ENCODE results near the gene CLSTN1. TPM values are rescaled to one million over a fixed set of nuclear protein-coding genes. Genes with fewer than 3 reads are reported as not detected.
A peak's percentile ranks its signal among the peaks of the same experiment; 100 is the strongest.

Gene CLSTN1
- total and polyA plus RNA-seq, 2 of the 8 experiments (the other 6 are each of a cell fraction or from before 2014, with no cell fraction given): 34.2 to 97.4 TPM

GRCh38 chr1:9863371-9863770 is 39.6 kb upstream of the CLSTN1 start:
- Histone ChIP-seq H3K79me2 (ENCODE audit: control insufficient read depth in 1 of 2, insufficient read depth in 2 of 2, low read length in 2 of 2) (no peaks in the 10 kb centered on the region), H3K36me3 (ENCODE audit: control insufficient read depth in 2 of 4, insufficient read depth in 4 of 4, low read length in 3 of 4) (no peaks in the 10 kb centered on the region; a peak in 1 of 8 replicates), H3K79me1 (ENCODE audit: low read depth, low read length) (no peaks in the 10 kb centered on the region), H3K27ac (ENCODE audit: low read depth, low read length) (no peak overlapping the region), H2BK20ac (ENCODE audit: low read length) (no peak overlapping the region), H4K20me1 (replicated peaks in 1 of 2; ENCODE audit: control insufficient read depth in 1 of 2, insufficient read depth in 2 of 2, low read length in 2 of 2) (no peaks in the 10 kb centered on the region), H3K27me3 (replicated peaks in 1 of 4; ENCODE audit: control insufficient read depth in 3 of 4, extremely low read depth in 1 of 4, insufficient read depth in 3 of 4, low read length in 3 of 4) (no peaks in the 10 kb centered on the region), H2AK5ac (ENCODE audit: low read depth, low read length) (no peak overlapping the region), H3K23ac (ENCODE audit: insufficient read length) (no peak overlapping the region), H3K9ac (replicated peaks in 1 of 4; ENCODE audit: extremely low read depth in 1 of 4, low read depth in 3 of 4, low read length in 3 of 4) (no peak overlapping the region), H4K8ac (ENCODE audit: extremely low read depth, insufficient read depth, low read length) (peak overlapping the region; percentile 15; the same call in 1 of the 2 replicates), H2BK5ac (ENCODE audit: low read depth, low read length) (no peak overlapping the region), H3K56ac (replicated peaks; ENCODE audit: insufficient read length, low read depth, low read length) (no peak overlapping the region), H3K4me1 (replicated peaks in 1 of 4; ENCODE audit: control insufficient read depth in 3 of 4, insufficient read depth in 4 of 4, low read length in 3 of 4) (peaks cover 0 to 9% (median 7%) of the 10 kb centered on the region in 4 experiments; a peak in 6 of 7 replicates), H2BK120ac (replicated peaks; ENCODE audit: low read depth, low read length) (no peak overlapping the region), H3K4me3 (ENCODE audit: extremely low read depth in 1 of 4, insufficient read depth in 2 of 4, low read depth in 3 of 4, low read length in 4 of 4) (no peak overlapping the region), H3K9me3 (ENCODE audit: insufficient read depth in 2 of 2, low read depth in 1 of 2, low read length in 1 of 2) (no peaks in the 10 kb centered on the region), H4K5ac (ENCODE audit: insufficient read length, low read depth, low read length) (no peak overlapping the region), H3K4me2 (ENCODE audit: insufficient read depth in 1 of 2, low read depth in 2 of 2, low read length in 2 of 2) (no peak overlapping the region), H4K91ac (replicated peaks; ENCODE audit: insufficient read length, low read length) (no peak overlapping the region), H2BK15ac (ENCODE audit: low read length) (no peak overlapping the region), H3K4ac (replicated peaks; ENCODE audit: insufficient read length, low read depth, low read length) (no peak overlapping the region), H2AFZ (ENCODE audit: low read length) (no peak overlapping the region), H3K18ac (ENCODE audit: extremely low read depth, low read length) (no peak overlapping the region), H3K23me2 (ENCODE audit: low read depth, low read length) (no peaks in the 10 kb centered on the region), H3K14ac (ENCODE audit: insufficient read length) (no peak overlapping the region), H2BK12ac (ENCODE audit: low read depth, low read length) (no peak overlapping the region)
- POLR2A ChIA-PET (ENCODE audit: partially characterized antibody): interaction anchor here (0.6 to 2.3 kb wide), 4 partner anchors 10 to 79 kb away, joined by 3 to 7 read pairs (median 5); partner anchors contain the start of genes LZIC and NMNAT1
- CTCF ChIA-PET (ENCODE audit: partially characterized antibody): interaction anchor here (0.6 to 17.3 kb wide), 18 partner anchors 10 to 290 kb away, joined by 3 to 312 read pairs (median 4); partner anchors contain the start of genes LZIC and NMNAT1
- no peak for FAIRE-seq
- DNase-seq (ENCODE audit: low read depth in 1 of 2, low spot score in 2 of 2): no peak
- 93% methylated on average over 10 of the region's 10 CpGs; no CpG with 5 or more reads in 1 of the 2 experiments for WGBS, 2 experiments (ENCODE audit: extremely low coverage in 1 of 2, insufficient coverage in 1 of 2, insufficient read length in 1 of 2, insufficient replicate concordance in 2 of 2, low coverage in 1 of 2, low lambda C conversion rate in 2 of 2, missing lambda C conversion rate in 1 of 2)
- TF ChIP-seq ZNF274 (IDR thresholded peaks at IDR 0.05; ENCODE audit: borderline replicate concordance, extremely low read depth, low read length) (no peak), GTF2F1 (IDR thresholded peaks at IDR 0.05; ENCODE audit: borderline replicate concordance, low read depth, low read length) (no peak), EGR1 (IDR thresholded peaks at IDR 0.05; ENCODE audit: borderline replicate concordance, low read depth, low read length) (no peak), HDAC6 (IDR thresholded peaks at IDR 0.05; ENCODE audit: low read depth, low read length) (no peak), E2F6 (IDR thresholded peaks at IDR 0.05) (no peak), JUN (IDR thresholded peaks at IDR 0.05; ENCODE audit: low read depth, low read length) (no peak), CTBP2 (IDR thresholded peaks at IDR 0.05; ENCODE audit: borderline replicate concordance, insufficient read depth, insufficient read length, low read length) (no peak), KDM1A (IDR thresholded peaks at IDR 0.05; ENCODE audit: borderline replicate concordance, low read length) (no peak), RXRA (IDR thresholded peaks at IDR 0.05; ENCODE audit: insufficient read depth, low read depth, low read length) (no peak), KDM5A (IDR thresholded peaks at IDR 0.05; ENCODE audit: low read length) (no peak), YY1 (IDR thresholded peaks at IDR 0.05; ENCODE audit: low read depth, low read length) (no peak), CHD1 (IDR thresholded peaks at IDR 0.05; ENCODE audit: low read depth, low read length) (no peak), CREB1 (IDR thresholded peaks at IDR 0.05) (no peak)

All from H1 (cell line).